Cardiac fibroblast (primary cell): ENCODE measurements around the gene MGP.

Experiments
- DNase-seq, 2 donors: peaks; one replicate each; pipeline versions ENCODE4 v3.0.0 to v3.0.0-alpha.2; 2010; ENCODE audit warnings: low read depth in 2 of 2
- H3K4me3 ChIP-seq, 2 donors: replicated peaks in 1 of 2; 1 replicate in 1 of 2; 2 replicates in 1 of 2; pipeline ENCODE4 v1.5.1; 2011; ENCODE audit warnings: low read depth in 2 of 2, low read length in 2 of 2, mild to moderate bottlenecking in 2 of 2, moderate library complexity in 1 of 2
- CTCF ChIP-seq: IDR thresholded peaks from one replicate; pipeline ENCODE4 v1.5.1; 2011; ENCODE audit warnings: low read depth, mild to moderate bottlenecking, low read length, inconsistent platforms

Gene MGP

DNA sequence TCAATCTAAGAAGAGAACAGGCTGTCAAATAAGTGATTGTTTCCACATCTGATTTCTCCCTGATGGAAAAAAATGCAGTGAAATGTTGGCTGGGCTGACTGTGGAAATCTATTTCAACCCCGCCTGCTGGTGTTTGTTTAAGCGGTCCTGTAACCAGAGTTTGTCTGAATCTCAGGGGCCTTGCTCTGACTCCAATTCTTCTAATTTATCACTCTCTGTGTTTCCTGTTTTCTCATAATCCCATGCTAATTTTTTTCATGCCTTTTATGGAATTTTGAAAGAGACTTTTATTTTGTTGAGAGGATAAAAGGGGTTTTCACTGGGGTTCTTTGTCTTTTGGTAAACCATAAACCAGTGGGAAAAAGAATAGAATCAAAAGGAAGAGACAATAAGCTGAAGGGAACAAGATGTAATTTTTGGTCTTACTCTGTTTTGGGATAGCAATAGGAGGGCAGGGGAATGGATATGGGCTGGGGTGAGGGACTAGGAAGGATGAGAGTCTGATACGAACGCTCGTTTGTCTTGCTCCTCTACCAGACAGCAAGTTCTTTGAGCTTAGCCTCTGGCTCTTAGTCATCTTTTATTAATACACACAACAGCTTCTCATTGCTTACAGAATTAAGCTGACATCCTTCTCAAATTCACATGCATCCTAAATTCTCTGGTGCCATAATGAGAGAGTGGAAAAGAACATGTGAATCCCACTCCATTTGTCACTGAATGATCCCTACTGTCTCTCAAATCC, 8.0 kb upstream of the MGP start:
- TF ChIP-seq CTCF, result no peak
- DNase-seq, result peak; percentile 47 to 82
- no peak overlapping the region for H3K4me3 ChIP-seq

GRCh38 chr12:14892726-14893505, 7.3 kb upstream of the MGP start:
- TF ChIP-seq CTCF, result peak; percentile 25
- peak; percentile 72 to 74 for DNase-seq
- no peak overlapping the region for H3K4me3 ChIP-seq

- no peak for TF ChIP-seq CTCF
- no peak overlapping the region for H3K4me3 ChIP-seq
- no peak for DNase-seq
Measured at GRCh38 chr12:14890701-14891100, 5.0 kb upstream of the MGP start.

DNA sequence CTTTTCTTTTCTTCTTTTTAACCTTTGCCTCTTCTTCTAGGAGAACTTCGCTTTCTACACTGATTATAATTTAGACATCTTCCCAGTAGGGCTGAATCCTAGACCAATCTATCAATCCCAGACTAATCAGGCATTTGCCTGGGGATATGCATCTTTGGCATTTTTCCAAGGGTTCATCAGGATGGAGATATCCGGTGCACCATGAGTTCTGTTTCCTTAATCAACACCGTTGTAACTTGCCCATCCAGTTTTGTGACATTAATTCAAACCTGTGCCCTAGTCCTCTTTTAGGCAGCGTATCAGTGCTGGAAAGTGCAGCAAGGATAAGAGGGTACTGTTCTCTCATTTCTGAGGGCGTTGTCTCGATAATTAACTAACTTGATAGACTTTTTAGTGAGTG, 617 bp upstream of the MGP start:
- no peak for DNase-seq
- TF ChIP-seq CTCF, result no peak
- no peak overlapping the region for H3K4me3 ChIP-seq

DNA sequence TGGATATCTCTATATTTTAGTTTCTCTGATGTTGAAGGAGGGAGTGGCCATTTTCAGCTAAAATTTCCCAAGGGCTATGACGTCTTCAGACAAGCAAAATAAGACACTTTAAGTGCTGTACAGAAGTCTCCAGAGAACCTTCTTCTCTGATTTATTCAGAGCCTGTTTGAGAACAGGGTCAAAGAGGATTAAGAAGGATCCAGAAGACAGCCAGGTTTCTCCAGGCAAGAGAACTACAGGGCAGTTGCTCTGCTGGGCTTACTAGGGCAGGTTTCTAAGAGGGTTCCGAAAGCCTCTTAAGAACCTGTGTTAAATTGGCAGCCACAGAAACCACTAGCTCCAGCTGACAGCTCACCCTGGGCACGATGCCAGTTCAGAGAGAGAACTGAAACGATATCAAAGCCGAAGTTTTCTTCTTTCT, 1.2 kb downstream of the MGP start:
- TF ChIP-seq CTCF, result no peak
- peak overlapping the region; percentile 28 to 59 for H3K4me3 ChIP-seq
- peak; percentile 89 to 90 for DNase-seq

GRCh38 chr12:14883686-14884085, 2.0 kb downstream of the MGP start:
- TF ChIP-seq CTCF, result no peak
- H3K4me3 ChIP-seq, result peak overlapping the region in 1 of 2 donors; percentile 59
- DNase-seq, result no peak
